Activated gamma-delta T cell treated with Interleukin-2 at 50 U/mL for 16 hours (primary cell): ENCODE measurements around the gene TEKT1.
A peak's percentile ranks its signal among the peaks of the same experiment; 100 is the strongest.
"Not testable (repeated sequence)": the region's sequence is repeated elsewhere in the genome, so short reads cannot be mapped to it uniquely, and the experiment has no call there.

ENCODE experiments used
- DNase-seq: peaks from one replicate; pipeline ENCODE4 v3.0.0-alpha.2; 2020

Gene TEKT1

DNA sequence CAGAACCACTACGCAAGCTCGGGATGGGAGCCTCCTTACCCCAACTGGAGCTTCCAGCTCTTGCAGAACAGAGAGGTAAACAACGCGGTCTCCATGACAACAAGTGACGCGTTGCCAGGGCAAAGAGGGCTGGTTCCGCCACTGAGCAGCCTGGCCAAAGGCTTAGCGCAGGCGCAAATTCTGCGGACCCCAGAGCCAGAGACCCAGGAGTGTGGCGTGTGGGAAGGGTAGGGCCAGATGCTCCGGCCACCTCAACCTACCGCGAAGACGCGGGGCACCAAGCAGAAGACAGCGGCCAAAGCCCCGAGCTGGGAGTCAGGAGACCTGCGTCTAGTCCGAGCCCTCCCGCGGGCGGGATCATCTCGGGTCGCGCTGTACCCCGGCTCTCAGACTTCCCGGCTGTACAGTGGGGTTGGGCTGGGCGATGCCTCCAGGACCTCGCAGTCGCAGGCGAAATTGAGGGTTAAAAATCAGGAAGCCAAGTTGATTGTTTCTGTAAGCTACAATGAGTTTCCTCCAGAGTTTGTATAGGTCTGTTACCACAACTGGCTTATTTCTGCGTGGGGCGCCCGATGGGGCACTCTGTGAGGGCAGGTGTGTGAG is at the start of gene TEKT1:
Gene TEKT1 (minus strand): TSS at position 69 of the 603 bp plus-strand sequence. CDS start 1,353 bp downstream, outside the sequence.
- DNase-seq: peak; percentile 60

DNA sequence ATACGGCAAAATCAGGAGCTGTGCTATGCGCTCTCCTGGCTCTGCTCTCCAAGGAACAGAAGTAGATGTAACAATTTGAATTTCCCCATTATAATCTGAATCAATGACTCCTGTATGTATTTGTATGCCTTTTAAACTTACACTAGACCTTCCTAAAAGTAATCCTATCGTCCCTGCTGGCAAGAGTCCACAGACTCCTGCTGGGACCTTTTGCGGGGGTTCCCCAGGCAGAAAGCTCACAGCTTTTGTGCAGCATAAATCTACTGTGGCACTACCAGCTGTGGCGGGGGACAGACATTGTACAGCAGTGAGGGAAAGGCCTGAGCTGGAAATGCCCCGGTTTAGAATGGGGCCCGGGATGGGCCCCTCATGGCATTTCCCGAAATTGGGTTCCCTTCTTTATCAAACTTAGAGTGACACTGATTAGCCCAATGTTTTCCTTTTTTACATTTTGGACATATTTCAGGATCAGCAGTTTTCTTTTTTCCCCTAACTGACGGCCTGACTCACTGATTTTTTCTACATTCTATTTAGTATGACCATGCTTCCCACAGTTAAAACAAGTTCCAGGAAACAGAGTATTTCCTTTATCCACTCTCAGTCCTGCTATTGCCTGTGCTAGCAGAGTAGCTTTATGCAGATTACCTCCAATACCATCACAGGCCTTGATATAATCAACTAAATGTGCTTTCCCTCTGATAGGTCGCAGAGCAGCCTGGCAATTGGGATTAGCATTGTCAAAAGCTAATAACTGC is 47.9 kb upstream of the TEKT1 start:
- DNase-seq: not testable (repeated sequence)

DNA sequence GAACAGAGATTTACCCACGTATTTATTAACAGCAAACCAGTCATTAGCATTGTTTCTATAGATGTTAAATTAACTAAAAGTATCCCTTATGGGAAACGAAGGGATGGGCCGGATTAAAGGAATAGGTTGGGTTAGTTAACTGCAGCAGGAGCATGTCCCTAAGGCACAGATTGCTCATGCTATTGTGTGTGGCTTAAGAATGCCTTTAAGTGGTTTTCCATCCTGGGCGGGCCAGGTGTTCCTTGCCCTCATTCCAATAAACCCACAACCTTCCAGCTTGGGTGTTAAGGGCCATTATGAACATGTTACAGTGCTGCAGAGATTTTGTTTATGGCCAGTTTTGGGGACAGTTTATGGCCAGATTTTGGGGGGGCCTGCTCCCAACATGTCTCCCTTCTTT is 43.7 kb upstream of the TEKT1 start:
- DNase-seq: not testable (repeated sequence)

DNA sequence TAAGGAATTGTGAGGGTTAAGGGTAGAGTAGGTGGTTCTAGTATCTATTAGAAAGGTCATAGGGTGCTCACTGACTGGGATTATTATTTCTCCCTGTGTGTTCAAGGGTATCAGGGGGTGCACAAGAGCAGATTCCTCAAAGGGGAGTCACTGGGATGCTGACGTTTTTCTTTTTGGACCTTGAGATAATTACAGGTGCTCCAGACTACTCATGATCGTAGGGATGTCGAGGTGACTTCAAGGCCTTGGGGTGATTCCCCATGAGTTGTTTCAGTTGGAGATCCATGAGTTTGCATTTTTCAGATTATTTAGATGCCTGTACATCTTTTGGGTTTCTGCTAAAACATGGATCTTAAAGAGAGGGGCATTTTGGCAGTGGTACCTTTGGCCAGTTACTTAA is 41.4 kb upstream of the TEKT1 start:
- DNase-seq: no peak

DNA sequence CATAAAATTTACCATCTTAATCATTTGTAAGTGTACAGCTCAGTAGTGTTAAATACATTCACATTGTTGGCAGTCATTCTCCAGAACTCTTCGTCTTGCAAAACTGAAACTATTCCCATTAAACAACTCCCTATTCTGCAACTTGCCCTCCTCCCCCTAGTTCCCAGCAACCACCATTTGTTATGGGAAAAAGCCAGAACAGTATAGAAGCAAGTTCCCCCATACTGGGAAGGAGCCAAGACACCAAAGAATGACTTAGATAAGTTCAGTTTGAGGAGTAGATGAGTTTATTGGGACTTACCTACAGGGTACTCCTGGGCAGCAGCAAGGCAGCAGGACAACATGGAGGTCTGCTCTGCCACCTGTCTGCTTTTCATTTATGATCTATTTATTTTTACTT is 39.3 kb upstream of the TEKT1 start:
- no peak for DNase-seq

DNA sequence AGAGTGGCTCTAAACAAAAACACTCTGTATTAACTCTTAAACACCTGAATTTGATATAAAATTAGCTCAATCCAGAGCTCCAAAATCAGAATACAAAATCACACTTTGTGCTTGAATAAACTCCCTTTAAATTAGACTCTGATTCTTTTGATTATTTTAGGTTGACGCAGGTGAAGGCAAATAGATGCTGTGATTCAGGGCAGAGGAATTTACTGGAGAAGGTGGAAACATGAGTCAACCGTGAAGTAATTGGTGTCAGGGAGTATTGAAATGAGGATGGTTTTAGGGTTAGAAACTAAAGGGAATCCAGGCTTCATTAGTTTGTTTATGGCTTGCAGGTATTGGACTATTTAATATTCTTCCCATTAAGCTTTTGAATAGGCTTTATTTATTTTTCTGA is 37.1 kb upstream of the TEKT1 start:
- no peak for DNase-seq

DNA sequence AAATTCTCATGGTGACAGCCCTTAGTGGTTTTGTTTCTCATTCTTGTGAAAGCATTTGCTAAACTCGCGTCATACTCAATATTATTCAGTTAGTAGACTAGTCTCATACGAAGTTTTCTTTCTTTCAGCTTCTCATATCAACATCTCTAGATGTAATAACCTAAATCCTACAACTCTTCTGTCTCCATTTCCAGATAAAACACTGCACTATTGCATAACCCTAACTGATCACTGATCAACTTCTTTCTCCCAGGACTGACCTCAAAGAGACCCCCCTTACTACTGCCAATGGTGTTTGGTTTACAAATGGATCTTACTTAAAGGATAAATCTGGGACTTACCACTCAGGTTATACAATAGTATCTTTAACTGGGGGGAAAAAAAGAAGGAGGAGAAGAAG is 36.3 kb upstream of the TEKT1 start:
- DNase-seq: no peak

DNA sequence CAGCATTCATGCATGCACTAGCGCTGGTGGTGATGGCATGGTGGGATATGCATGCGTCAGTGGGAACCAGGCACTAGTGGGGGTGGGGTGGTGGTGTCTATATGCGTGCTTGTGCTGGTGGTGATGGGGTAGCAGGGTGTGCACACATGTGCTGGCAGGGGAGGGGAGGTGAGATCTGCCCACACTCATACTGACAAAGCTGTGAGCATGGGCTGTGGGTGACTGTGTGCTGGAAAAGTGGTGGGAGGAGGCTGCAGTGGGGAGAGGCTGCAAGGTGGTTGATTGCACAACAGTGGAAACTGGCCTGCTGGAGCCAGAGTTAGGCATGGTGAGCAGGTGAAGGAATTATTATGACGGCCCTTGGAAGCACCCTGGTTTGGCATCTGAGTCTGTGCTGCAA is 31.3 kb upstream of the TEKT1 start:
- DNase-seq: no peak

DNA sequence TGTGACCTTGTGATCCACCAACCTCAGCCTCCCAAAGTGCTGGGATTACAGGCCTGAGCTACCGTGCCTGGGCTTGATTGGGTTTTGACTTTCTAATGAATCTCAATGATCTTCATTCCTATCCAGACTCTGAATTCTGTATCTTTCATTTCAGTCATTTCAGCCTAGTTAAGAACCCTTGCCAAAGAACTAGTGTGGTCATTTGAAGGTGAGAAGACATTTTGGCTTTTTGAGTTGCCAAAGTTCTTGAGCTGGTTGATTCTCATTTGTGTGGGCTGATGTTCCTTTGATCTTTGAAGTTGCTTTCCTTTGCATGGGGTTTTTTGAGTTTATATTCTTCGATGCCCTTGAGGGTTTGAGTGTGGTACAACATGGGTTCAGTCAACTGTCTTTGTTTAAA is 30.6 kb upstream of the TEKT1 start:
- DNase-seq: no peak

DNA sequence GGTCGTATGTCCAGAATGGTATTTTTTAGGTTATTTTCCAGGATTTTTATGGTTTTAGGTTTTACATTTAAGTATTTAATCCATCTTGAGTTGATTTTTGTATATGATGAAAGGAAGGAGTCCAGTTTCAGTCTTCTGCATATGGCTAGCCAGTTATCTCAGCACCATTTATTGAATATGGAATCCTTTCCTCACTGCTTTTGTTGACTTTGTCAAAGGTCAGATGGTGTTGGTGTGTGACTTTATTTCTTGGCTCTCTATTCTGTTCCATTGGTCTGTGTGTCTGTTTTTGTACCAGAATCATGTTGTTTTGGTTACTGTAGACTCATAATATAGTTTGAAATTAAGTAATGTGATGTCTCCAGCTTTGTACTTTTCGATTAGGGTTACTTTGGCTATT is 26.4 kb upstream of the TEKT1 start:
- DNase-seq: no peak

DNA sequence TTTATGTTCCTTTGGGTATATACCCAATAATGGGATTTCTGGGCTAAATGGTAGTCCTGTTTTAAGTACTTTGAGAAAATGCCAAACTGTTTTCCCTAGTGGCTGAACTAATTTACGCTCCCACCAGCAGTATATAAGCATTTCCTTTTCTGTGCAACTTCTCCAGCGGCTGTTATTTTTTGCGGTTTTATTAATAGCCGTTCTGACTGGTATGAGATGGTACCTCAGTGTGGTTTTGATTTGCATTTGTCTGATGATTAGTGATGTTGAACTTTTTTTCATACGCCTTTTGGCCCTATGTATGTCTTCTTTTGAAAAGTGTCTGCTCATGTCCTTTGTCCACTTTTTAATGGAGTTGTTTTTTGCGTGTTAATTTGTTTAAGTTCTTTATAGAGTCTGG is 25.8 kb upstream of the TEKT1 start:
- no peak for DNase-seq

DNA sequence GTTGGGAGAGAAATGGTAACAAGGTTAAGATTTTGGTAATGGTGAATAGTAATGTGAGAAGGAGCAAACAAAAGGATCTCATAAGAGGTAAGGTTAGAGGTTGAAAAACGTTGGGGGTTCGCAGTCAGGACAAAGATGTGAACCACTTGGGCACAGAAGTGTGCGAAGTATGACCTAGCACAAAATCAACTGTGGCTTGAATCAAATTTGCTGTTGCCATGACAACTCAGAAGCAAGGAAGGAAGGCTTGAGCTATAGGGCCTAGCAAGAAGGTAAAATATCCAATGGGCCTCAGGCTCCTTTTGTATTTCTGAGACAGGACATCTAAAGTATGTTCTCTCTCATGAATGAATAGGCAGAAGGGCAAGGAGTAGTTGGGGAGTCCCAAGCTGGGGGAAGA is 24.5 kb upstream of the TEKT1 start:
- no peak for DNase-seq

DNA sequence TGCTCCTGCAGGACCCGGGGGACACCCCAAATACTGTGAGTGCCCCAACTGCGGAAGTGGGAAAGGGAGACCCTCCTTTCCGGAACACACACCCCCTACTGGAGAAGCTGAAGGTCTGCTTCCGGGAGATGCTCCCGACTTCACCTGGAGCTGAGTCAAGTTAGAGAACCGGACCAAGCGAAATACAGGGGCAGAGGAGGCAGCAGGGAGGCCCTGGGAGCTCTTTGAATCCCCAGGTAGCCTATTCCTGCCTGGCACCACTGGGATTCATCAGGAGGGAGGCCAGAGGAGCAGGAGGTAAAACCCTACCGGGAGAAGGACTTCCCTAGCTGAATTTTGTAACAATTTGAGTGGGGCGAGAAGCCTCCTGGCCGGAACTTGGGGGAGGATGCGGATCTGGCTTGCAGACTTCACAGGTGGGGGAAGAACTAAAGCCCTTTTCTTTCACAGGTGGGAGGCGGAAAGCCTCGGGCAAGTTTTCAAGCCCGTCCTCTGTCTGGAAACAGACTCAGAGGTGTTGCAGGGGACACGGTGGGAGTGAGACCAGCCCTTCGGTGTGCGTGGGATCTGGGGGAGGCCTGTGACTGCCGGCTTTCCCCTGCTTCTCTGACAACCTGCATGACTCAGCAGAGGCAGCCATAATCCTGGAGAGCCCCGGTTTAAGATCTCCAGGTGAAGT is 22.4 kb upstream of the TEKT1 start:
- no peak for DNase-seq

DNA sequence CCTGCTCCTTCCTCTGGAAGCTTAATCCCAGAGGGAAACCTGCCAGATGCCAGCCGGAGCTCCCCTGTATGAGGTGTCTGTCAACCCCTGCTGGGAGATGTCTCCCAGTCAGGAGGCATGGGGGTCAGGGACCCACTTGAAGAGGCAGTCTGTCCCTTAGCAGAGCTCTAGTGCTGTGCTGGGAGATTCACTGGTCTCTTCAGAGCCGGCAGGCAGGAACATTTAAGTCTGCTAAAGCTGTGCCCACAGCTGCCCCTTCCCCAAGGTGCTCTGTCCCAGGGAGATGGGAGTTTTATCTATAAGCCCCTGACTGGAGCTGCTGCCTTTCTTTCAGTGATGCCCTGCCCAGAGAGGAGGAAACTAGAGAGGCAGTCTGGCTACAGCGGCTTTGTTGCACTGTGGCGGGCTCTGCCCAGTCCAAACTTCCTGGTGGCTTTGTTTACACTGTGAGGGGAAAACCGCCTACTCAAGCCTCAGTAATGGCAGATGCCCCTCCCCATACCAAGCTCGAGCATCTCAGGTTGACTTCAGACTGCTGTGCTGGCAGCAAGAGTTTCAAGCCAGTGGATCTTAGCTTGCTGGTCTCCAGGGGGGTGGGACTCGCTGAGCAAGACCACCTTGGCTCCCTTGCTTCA is 17.1 kb upstream of the TEKT1 start:
- not testable (repeated sequence) for DNase-seq

DNA sequence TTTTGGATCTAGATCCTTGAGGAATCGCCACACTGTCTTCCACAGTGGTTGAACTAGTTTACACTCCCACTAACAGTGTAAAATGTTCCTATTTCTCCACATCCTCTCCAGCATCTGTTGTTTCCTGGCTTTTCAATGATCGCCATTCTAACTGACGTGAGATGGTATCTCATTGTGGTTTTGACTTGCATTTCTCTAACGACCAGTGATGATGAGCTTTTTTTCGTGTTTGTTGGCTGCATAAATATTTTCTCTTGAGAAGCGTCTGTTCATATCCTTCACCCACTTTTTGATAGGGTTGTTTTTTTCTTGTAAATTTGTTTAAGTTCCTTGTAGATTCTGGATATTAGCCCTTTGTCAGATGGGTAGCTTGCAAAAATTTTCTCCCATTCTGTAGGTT is 14.6 kb upstream of the TEKT1 start:
- not testable (repeated sequence) for DNase-seq

DNA sequence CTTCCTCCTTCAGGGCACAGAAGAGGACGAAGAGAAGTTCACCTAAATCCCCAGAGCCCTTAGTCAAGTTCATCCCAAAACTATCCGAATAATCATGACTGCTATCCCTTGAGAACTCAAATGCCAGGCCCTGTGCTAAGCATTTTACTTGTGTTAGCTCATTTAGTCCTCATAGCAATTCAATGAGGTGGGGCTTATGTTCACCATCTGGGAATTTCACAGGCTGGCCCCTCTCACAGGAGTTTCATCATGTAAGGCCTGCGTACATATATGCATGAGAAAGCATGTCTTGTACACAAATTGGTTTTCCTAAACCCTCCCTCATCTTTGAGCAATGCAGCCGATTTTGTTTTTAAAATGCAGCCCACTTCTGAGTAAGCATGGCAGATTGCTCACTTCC is 12.9 kb upstream of the TEKT1 start:
- DNase-seq: not testable (repeated sequence)

DNA sequence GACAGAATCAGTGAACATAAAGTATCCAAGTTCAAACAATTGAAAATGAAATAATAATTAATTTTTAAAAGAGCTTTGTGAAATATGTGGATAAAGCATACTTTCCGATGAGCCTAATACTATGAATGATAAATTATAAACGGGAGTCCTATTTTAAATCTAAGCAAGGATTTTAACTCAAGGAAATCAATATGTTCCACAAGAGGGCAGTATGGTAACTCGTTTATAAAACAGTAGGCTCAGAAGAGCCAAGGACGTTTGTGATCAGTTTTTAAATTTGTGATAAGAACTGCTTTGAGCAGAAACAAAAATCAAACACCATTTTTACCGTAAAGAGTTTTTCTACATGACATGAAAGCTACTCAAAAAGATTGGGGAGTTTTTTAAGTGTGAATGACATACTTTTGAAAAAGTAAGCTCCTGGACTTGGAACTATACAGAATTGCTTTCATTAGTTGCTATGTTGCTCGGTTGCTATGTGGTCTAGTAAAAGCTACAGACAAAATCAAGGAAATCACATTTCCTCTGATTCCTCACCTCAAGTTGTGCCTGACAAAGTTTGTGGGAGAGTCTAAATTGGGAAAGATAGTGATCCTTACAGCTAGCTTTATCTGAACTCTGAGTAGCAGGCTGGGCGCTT is 11.8 kb upstream of the TEKT1 start:
- no peak for DNase-seq

DNA sequence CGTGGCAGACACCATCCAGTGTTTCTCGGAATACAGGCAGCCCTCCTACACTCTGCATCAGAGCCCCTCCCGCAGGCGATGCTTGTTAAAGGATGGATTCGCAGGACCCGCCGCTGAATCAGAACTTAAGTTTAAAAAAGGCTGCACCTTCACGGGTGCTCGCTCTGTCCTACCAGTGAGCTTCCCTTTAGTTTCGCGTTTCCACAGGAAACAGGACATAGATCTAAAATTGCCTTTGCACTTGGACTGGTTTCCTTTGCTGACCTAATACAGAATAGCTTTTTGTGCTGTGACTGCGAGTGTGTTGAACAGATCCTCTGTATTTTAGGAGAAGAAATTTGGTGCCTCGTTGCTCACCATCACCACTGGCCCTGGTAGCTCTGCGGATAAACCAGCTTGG is 10.2 kb upstream of the TEKT1 start:
- DNase-seq: not testable (repeated sequence)

DNA sequence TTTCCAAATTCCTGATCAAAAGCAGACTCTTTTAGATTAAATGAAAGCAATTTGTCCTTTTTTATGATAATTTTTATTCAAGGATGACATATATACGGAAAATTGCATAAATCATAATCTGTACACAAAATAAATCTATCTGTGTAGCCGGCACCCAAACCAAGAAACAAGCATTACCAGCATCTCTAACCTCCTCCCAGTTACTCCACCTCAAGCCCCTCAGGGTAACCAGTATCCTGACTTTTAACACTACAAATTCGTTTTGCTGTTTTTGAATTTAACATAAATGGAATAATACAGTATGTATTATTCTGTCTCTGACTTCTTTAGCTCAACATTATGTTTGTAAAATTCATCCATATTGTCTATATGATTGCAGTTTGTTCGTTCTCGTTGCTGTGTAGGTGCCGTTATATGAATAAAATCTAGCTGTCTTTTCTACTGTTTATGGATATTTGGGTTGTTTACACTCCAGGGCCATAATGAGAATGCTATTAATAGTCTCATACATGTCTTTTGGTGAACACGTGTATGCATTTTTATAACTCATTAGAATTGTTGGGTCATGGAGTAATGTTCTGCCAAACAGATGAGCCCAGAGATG is 1.0 kb downstream of the TEKT1 start:
- no peak for DNase-seq

DNA sequence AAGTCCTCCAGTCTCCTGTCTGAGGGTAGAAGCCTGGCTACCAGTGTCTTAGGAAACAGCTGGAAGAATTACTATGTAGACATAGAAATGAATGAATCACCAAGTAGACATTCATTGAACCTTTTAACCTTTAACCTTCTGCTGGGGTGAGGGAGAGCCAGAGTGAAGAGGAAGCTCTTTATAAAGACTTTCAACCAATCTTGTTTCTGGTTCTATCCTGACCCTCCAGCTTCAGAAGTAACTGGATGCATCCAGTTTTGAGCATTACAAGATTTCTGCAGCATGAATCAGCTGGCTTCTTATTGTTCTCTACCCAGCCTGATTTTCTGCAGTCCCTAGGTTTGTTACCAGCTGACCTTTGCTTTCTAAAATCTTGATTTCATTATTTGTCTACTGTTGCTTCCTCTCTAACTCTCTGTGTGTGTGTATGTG is 8.5 kb downstream of the TEKT1 start:
- no peak for DNase-seq

DNA sequence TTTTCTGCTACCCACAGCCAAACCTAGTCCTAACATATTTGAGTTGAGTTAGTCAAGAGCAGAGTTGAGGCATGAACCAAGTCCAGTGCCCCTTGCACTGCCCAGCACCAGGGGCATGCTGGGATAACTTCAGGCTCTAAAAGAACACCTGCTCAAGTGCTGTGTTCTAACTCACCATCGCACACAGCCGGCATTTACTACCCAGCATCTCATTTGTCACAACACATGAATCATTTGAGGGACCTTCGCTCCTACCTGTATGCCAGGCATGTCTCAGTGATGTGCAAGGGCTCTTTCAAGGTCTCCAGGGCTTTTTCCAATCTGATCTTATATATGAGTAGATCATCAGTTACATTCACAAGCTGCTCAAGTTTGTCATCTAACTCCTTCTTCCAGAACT is 12.6 kb downstream of the TEKT1 start:
- DNase-seq: no peak

DNA sequence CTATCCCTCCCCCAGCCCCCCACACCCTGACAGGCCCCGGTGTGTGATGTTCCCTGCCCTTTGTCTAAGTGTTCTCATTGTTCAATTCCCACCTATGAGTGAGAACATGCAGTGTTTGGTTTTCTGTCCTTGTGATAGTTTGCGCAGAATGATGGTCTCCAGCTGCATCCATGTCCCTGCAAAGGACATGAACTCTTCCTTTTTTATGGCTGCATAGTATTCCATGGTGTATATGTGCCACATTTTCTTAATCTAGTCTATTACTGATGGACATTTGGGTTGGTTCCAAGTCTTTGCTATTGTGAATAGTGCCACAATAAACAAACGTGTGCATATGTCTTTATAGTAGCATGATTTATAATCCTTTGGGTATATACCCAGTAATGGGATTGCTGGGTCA is 15.2 kb downstream of the TEKT1 start:
- not testable (repeated sequence) for DNase-seq

DNA sequence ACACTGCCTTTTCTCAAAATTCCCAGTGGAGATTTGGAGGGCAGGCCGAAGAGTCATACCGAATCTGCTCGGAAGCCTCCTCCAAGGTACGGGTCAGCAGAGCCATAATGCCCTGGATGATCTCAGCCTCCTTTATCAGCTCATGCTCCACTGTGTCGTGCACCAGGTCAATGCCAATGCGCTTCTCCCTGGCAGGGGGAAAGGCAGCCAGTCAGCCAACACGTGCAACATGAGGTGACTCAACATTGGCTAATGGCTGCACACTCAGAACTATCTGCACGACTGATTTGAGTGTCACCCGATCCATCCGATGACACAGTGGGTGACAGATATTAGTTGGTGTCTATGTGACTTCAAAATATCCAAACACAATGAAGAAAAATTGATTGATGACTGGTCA is 15.8 kb downstream of the TEKT1 start:
- no peak for DNase-seq
